GM19099 (cell line): ENCODE data around the gene PAK1.

Source experiments
- POLR2A ChIP-seq: IDR thresholded peaks from 3 replicates; pipeline ENCODE4 v1.6.1; 2011; ENCODE audit warnings: low read depth; ENCODE audit not compliant: insufficient read length; ENCODE audit errors: extremely low read depth

PAK1 gene

GRCh38 chr11:77302752-77303151 is 171.1 kb downstream of the PAK1 start:
- no peak for TF ChIP-seq POLR2A

- no peak for TF ChIP-seq POLR2A
These were observed 172.4 kb downstream of the PAK1 start, which contains the start of gene GDPD4 for GRCh38 chr11:77301510-77301909. TSS of gene GDPD4 (minus strand) at chr11:77301686. CDS start at chr11:77285137, 16,549 bp downstream.

- TF ChIP-seq POLR2A = no peak
These were observed 173.2 kb downstream of the PAK1 start for GRCh38 chr11:77300695-77301094.

GRCh38 chr11:77299528-77299993 is 174.3 kb downstream of the PAK1 start:
- no peak for TF ChIP-seq POLR2A

GRCh38 chr11:77294040-77294439 is 179.9 kb downstream of the PAK1 start:
- no peak for TF ChIP-seq POLR2A

GRCh38 chr11:77289737-77290136 is 184.2 kb downstream of the PAK1 start:
- TF ChIP-seq POLR2A = no peak

GRCh38 chr11:77287615-77288273 is 186.2 kb downstream of the PAK1 start:
- TF ChIP-seq POLR2A = no peak

GRCh38 chr11:77287136-77287535 is 186.8 kb downstream of the PAK1 start:
- TF ChIP-seq POLR2A = no peak

- TF ChIP-seq POLR2A = no peak
These were observed 189.1 kb downstream of the PAK1 start for GRCh38 chr11:77284476-77285468.

GRCh38 chr11:77283101-77283500 is 190.8 kb downstream of the PAK1 start:
- TF ChIP-seq POLR2A = no peak

- TF ChIP-seq POLR2A = no peak
These were observed 195.0 kb downstream of the PAK1 start for GRCh38 chr11:77278595-77279506.

- no peak for TF ChIP-seq POLR2A
These were observed 197.6 kb downstream of the PAK1 start for GRCh38 chr11:77276271-77276670.
